ENCODE measurements around the gene C16orf87. TPM values are rescaled to one million over a fixed set of nuclear protein-coding genes. Genes with fewer than 3 reads are reported as not detected.

C16orf87 gene
- total and polyA plus RNA-seq, 9 of the 15 experiments (the other 6 are each of a cell fraction or from before 2014, with no cell fraction given) = 7.8 to 16.7 (median 10.5) TPM

- TF ChIP-seq ZNF668 (CRISPR knock-in tag; IDR thresholded peaks at IDR 0.05) = no peak
- TF ChIP-seq, protein P1, sequence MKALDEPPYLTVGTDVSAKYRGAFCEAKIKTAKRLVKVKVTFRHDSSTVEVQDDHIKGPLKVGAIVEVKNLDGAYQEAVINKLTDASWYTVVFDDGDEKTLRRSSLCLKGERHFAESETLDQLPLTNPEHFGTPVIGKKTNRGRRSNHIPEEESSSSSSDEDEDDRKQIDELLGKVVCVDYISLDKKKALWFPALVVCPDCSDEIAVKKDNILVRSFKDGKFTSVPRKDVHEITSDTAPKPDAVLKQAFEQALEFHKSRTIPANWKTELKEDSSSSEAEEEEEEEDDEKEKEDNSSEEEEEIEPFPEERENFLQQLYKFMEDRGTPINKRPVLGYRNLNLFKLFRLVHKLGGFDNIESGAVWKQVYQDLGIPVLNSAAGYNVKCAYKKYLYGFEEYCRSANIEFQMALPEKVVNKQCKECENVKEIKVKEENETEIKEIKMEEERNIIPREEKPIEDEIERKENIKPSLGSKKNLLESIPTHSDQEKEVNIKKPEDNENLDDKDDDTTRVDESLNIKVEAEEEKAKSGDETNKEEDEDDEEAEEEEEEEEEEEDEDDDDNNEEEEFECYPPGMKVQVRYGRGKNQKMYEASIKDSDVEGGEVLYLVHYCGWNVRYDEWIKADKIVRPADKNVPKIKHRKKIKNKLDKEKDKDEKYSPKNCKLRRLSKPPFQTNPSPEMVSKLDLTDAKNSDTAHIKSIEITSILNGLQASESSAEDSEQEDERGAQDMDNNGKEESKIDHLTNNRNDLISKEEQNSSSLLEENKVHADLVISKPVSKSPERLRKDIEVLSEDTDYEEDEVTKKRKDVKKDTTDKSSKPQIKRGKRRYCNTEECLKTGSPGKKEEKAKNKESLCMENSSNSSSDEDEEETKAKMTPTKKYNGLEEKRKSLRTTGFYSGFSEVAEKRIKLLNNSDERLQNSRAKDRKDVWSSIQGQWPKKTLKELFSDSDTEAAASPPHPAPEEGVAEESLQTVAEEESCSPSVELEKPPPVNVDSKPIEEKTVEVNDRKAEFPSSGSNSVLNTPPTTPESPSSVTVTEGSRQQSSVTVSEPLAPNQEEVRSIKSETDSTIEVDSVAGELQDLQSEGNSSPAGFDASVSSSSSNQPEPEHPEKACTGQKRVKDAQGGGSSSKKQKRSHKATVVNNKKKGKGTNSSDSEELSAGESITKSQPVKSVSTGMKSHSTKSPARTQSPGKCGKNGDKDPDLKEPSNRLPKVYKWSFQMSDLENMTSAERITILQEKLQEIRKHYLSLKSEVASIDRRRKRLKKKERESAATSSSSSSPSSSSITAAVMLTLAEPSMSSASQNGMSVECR (CRISPR knock-in tag; IDR thresholded peaks at IDR 0.05) = no peak
- TF ChIP-seq HDAC1 (IDR thresholded peaks at IDR 0.05) = peak in 1 of 2 experiments; percentile 40; a peak in 1 of 4 replicates
- TF ChIP-seq, protein P2, sequence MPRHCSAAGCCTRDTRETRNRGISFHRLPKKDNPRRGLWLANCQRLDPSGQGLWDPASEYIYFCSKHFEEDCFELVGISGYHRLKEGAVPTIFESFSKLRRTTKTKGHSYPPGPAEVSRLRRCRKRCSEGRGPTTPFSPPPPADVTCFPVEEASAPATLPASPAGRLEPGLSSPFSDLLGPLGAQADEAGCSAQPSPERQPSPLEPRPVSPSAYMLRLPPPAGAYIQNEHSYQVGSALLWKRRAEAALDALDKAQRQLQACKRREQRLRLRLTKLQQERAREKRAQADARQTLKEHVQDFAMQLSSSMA (CRISPR knock-in tag; IDR thresholded peaks at IDR 0.05) = no peak
Measured at GRCh38 chr16:46789499-46790414, 41.2 kb downstream of the C16orf87 start (continued).
